CD8-positive, alpha-beta memory T cell (primary cell): Measurements from ENCODE around the gene ADIPOR2. TPM values are rescaled to one million over a fixed set of nuclear protein-coding genes. Genes with fewer than 3 reads are reported as not detected.

ENCODE experiments used
- CTCF ChIA-PET: fragments of 350-600 bp; sonication (Branson Sonifier 250); formaldehyde crosslinking; loops from one replicate; lab custom pipeline; 2021; ENCODE audit warnings: antibody characterized with exemption; lab: Charles Lee
- POLR2A ChIA-PET: fragments of 350-600 bp; sonication (Branson Sonifier 250); formaldehyde crosslinking; loops from one replicate; lab custom pipeline; 2021; ENCODE audit warnings: antibody characterized with exemption; lab: Charles Lee
- DNase-seq, 5 donors: peaks; one replicate each; pipeline versions ENCODE4 v3.0.0 to v3.0.0-alpha.2; 2020 to 2022; ENCODE audit warnings: mixed read lengths in 1 of 5
- H3K27ac ChIP-seq: one replicate; pipeline ENCODE4 v1.7.0; 2013; ENCODE audit warnings: low read depth, mild to moderate bottlenecking, low read length, moderate library complexity
- H3K27me3 ChIP-seq: 2 replicates; pipeline ENCODE4 v1.7.0; 2013; ENCODE audit warnings: low read length, mild to moderate bottlenecking; ENCODE audit not compliant: insufficient read depth, poor library complexity, severe bottlenecking
- H3K36me3 ChIP-seq: 2 replicates; pipeline ENCODE4 v1.7.0; 2013; ENCODE audit warnings: mild to moderate bottlenecking, low read length, moderate library complexity; ENCODE audit not compliant: insufficient read depth
- H3K4me1 ChIP-seq: 2 replicates; pipeline ENCODE4 v1.7.0; 2013; ENCODE audit warnings: mild to moderate bottlenecking, low read length, moderate library complexity; ENCODE audit not compliant: insufficient read depth
- H3K4me3 ChIP-seq: 2 replicates; pipeline ENCODE4 v1.7.0; 2013; ENCODE audit warnings: mild to moderate bottlenecking, low read length
- H3K9me3 ChIP-seq: 2 replicates; pipeline ENCODE4 v1.7.0; 2013; ENCODE audit warnings: mild to moderate bottlenecking, low read length
- H3K27ac Mint-ChIP-seq, 8 donors: one replicate each; pipeline ENCODE4 v1.8.0; 2020 to 2021; ENCODE audit warnings: mixed read lengths in 8 of 8, mild to moderate bottlenecking in 6 of 8, inconsistent platforms in 3 of 8, moderate library complexity in 3 of 8
- H3K27me3 Mint-ChIP-seq, 2 donors: one replicate each; pipeline ENCODE4 v1.8.0; 2020 to 2021; ENCODE audit warnings: mixed read lengths in 2 of 2, mild to moderate bottlenecking in 1 of 2, moderate library complexity in 1 of 2
- H3K36me3 Mint-ChIP-seq, 3 donors: one replicate each; pipeline ENCODE4 v1.8.0; 2020 to 2021; ENCODE audit warnings: mixed read lengths in 3 of 3, inconsistent platforms in 1 of 3, mild to moderate bottlenecking in 1 of 3
- H3K4me1 Mint-ChIP-seq, 3 donors: one replicate each; pipeline ENCODE4 v1.8.0; 2020 to 2021; ENCODE audit warnings: mixed read lengths in 3 of 3, inconsistent platforms in 1 of 3, mild to moderate bottlenecking in 1 of 3
- H3K4me3 Mint-ChIP-seq, 7 donors: one replicate each; pipeline ENCODE4 v1.8.0; 2020 to 2021; ENCODE audit warnings: mixed read lengths in 7 of 7, mild to moderate bottlenecking in 6 of 7, moderate library complexity in 4 of 7, inconsistent platforms in 2 of 7
- H3K9me3 Mint-ChIP-seq, 5 donors: one replicate each; pipeline ENCODE4 v1.8.0; 2020 to 2022; ENCODE audit warnings: mixed read lengths in 5 of 5, mild to moderate bottlenecking in 3 of 5, moderate library complexity in 2 of 5, inconsistent platforms in 1 of 5
- polyA plus RNA-seq: library from polyadenylated mRNA; unstranded; fragments of 300-500 nt; fragmentation: Illumina TruSeq; gene quantifications from one replicate; pipeline ENCODE4 v1.2.3, GENCODE V29; 2021
- total RNA-seq, 2 experiments: library from RNA; stranded (reverse); gene quantifications; one replicate each; pipeline ENCODE4 v1.2.3, GENCODE V29; 2021

The ADIPOR2 gene
- total and polyA plus RNA-seq, 3 experiments from 2014 or later: 2.4 to 63.9 (median 54.1) TPM

DNA sequence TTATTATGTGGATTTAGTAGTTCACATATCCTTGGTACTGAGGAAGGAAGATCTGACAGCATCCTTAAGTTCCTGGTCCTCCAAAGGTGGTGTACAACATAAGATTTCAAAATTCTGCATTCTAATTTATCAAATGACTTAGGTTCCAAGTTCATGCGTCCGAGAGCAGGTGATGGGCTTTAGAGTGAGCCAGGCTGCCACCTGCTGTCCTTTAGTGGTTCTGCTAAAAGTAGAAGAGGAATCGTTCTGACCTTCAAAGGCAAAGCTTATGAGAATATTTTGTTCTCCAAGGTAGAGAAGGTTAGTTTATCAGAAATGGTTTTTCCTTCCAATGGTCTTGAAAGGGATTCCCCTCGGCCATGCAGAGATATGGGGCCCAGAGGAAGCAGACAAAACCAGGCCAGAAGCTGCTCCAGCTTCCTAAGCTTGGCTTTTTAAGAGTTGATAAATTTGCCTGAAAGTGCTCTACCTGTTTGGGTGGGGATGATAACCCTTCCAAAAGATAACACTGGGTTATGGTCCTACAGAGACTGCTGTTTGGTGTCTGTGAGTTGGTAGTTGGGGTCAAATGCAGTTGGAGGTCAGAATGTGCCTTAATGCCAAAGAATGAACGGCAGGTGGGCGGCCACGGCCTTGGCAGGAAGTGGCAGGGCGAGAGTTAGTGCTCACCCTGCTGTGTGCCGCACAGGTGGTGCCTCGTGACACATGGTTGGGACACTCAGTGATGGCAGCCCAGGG lies 100.4 kb downstream of the ADIPOR2 start:
- Histone ChIP-seq H3K9me3 (no peaks in the 10 kb centered on the region), H3K27me3 (no peaks in the 10 kb centered on the region), H3K27ac (no peak overlapping the region), H3K4me3 (no peak overlapping the region), H3K36me3 (peaks cover 10% of the 10 kb centered on the region), H3K4me1 (peaks cover 15% of the 10 kb centered on the region)
- Mint-ChIP-seq H3K4me3 (peak overlapping the region in 6 of 7 donors; percentile 7 to 35 (median 20)), H3K36me3 (peaks cover 0 to 20% (median 0%) of the 10 kb centered on the region in 3 donors), H3K9me3 (no peaks in the 10 kb centered on the region), H3K4me1 (peaks cover 19 to 30% (median 23%) of the 10 kb centered on the region in 3 donors), H3K27me3 (no peaks in the 10 kb centered on the region), H3K27ac (peak overlapping the region; percentile 15 to 89 (median 60))
- ChIA-PET CTCF (interaction anchor here (0.7 to 12.9 kb wide), 25 partner anchors 9 to 499 kb away, joined by 3 to 346 read pairs (median 4); partner anchors contain the start of gene ADIPOR2), POLR2A (interaction anchor here (1.1 to 1.5 kb wide), 2 partner anchors 130 to 138 kb away, joined by 3 to 13 read pairs; no protein-coding TSS in a partner anchor)
- DNase-seq: peak; percentile 49 to 71 (median 56)

DNA sequence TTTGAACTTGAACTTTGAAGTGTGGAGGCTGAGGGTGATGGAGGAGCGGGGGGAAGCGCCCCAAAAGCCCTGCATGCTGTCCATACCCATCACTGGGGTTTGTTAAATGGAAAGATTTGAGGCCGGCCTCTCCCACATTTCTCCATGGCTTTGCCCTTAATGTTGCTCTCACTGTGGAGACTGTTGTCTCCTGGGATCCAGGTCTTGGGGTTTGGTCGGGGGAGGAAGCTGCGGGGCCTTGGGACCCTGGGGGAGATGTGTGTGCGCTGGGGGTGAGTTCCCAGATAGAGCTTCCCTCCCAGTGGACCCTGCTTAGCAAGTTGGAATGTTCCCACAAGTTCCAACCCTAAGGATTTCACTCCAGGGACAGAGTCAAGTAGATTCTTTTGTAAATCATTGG lies 101.5 kb downstream of the ADIPOR2 start:
- DNase-seq: peak in 1 of 5 donors; percentile 10
- no peaks in the 10 kb centered on the region for H3K9me3 ChIP-seq
- H3K27me3 ChIP-seq: no peaks in the 10 kb centered on the region
- Mint-ChIP-seq H3K27ac (peak overlapping the region in 3 of 8 donors; percentile 22 to 67 (median 51)), H3K9me3 (no peaks in the 10 kb centered on the region), H3K4me3 (no peak overlapping the region), H3K27me3 (no peaks in the 10 kb centered on the region), H3K36me3 (peaks cover 0 to 11% (median 0%) of the 10 kb centered on the region in 3 donors), H3K4me1 (peaks cover 19 to 30% (median 23%) of the 10 kb centered on the region in 3 donors)
- CTCF ChIA-PET: interaction anchor here (1.0 to 12.9 kb wide), 7 partner anchors 101 to 171 kb away, joined by 3 to 346 read pairs (median 6); partner anchors contain the start of gene ADIPOR2
- H3K36me3 ChIP-seq: no peaks in the 10 kb centered on the region
- POLR2A ChIA-PET: no interaction called here
- no peak overlapping the region for H3K27ac ChIP-seq
- H3K4me1 ChIP-seq: peaks cover 15% of the 10 kb centered on the region
- no peak overlapping the region for H3K4me3 ChIP-seq

DNA sequence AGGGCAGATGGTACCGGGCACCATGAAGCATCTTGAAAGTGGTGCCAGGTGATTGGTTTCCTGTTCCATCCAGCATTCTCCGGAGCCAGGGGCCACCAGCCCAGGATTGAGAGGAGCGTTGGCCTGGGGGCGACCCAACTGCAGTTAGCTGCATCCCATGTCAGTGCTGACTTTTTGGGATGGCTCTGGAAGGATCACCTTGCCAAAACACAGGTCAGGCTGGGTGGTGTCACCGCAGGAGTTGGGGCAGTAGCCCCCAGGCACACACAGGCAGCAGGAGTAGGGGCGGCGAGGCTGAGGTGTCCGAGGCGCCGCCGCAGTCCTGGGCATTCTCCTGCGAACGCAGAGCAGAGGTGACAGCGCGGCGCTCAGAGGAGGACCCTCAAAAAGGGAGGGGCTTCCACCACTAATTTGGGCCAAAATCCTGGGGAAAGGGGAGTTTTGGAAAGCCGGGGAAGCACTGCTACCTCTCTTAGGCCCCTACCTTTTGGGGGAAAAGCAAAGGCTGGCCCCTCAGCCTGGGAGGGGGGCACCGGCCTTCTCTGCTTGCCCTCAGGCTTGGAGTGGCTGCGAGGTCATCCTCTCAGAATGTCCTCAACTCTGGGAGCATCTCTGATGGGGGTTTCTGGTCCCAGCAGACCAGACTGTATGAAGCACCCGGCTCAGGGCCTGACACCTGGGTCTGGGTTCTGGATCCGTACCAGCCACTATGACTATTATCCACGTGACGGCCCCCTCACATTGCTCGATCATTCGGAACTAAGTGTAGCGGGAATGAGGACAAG lies 102.7 kb downstream of the ADIPOR2 start:
- no peaks in the 10 kb centered on the region for H3K27me3 Mint-ChIP-seq
- ChIA-PET CTCF (interaction anchor here (1.3 to 12.9 kb wide), 4 partner anchors 141 to 169 kb away, joined by 3 to 346 read pairs (median 110); no protein-coding TSS in a partner anchor), POLR2A (interaction anchor here (3.9 kb wide), 1 partner anchor 146 kb away, joined by 20 read pairs; no protein-coding TSS in a partner anchor)
- H3K27ac ChIP-seq: no peak overlapping the region
- no peak overlapping the region for H3K27ac Mint-ChIP-seq
- no peaks in the 10 kb centered on the region for H3K9me3 ChIP-seq
- peak in 1 of 5 donors; percentile 45 for DNase-seq
- H3K36me3 Mint-ChIP-seq: peaks cover 0 to 2% (median 0%) of the 10 kb centered on the region in 3 donors
- no peaks in the 10 kb centered on the region for H3K27me3 ChIP-seq
- peaks cover 15% of the 10 kb centered on the region for H3K4me1 ChIP-seq
- H3K9me3 Mint-ChIP-seq: no peaks in the 10 kb centered on the region
- peaks cover 19 to 30% (median 23%) of the 10 kb centered on the region in 3 donors for H3K4me1 Mint-ChIP-seq
- no peak overlapping the region for H3K4me3 ChIP-seq
- H3K36me3 ChIP-seq: no peaks in the 10 kb centered on the region
- no peak overlapping the region for H3K4me3 Mint-ChIP-seq

DNA sequence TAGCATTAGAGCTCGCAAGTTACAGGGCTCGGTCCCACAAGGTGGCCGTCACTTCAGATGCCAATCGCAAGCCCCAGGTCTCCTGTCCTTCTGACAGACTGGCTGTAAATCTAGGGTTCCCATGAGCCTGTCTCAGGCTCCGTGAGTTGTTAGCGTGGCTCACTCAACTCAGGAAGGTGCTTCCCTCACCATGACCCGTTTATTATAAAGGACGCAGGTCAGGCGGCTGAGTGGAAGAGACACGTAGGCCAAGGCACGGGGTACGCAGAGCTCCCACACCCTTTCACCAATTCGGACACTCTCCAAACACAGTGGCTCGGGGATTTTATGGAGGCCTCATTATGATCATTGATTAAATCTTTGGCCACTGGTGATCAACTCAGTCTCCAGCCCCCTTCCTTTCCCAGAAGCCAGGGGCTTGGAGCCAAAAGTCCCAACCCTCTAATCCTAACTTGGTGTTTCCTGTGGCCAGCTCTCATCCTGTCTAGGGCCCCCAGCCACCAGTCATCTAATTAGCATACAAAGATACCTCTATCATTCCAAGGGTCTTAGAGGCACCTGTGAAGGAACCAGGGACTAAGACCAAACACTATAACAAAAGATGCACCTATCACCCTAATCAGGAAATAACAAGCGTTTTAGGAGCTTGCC lies 103.7 kb downstream of the ADIPOR2 start:
- peaks cover 15% of the 10 kb centered on the region for H3K4me1 ChIP-seq

DNA sequence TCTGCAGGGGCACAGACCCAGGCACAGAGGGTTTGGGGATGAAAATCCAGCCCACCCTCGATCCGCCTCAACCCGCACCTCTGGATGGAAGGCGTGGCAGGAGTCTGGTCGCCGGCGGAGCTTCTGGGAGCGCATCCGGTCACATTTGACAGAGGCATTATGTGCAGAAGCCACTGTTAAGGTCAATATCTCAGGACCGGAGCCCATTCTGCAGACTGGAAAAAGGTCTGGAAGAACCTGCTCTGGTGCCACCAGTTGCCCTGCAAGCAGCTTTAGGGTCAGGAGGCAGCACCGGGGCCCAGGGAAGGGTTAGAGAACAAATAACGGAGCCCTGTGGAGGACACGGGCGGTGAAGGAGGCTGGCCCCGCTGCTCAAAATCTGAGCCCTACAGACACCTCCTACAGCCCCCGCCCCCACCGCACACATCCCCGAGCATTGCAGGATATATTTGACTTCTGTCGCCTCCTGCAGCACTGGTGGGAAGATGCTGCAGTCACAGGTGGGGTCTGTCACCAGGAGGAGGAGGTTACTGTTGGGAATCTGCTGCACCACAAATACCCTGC lies 104.4 kb downstream of the ADIPOR2 start:
- Mint-ChIP-seq H3K4me3 (peak overlapping the region; percentile 63 to 94 (median 91)), H3K4me1 (peaks cover 20 to 29% (median 23%) of the 10 kb centered on the region in 3 donors), H3K27ac (peak overlapping the region in 3 of 8 donors; percentile 29 to 76 (median 69)), H3K27me3 (no peaks in the 10 kb centered on the region), H3K9me3 (no peaks in the 10 kb centered on the region), H3K36me3 (peaks cover 0 to 2% (median 0%) of the 10 kb centered on the region in 3 donors)
- ChIA-PET POLR2A (interaction anchor here (0.6 to 3.9 kb wide), 2 partner anchors 120 to 144 kb away, joined by 3 to 20 read pairs; no protein-coding TSS in a partner anchor), CTCF (interaction anchor here (0.6 to 12.9 kb wide), 9 partner anchors 12 to 218 kb away, joined by 3 to 161 read pairs (median 4); no protein-coding TSS in a partner anchor)
- Histone ChIP-seq H3K27me3 (no peaks in the 10 kb centered on the region), H3K4me3 (no peak overlapping the region), H3K27ac (no peak overlapping the region), H3K36me3 (no peaks in the 10 kb centered on the region), H3K9me3 (no peaks in the 10 kb centered on the region), H3K4me1 (peaks cover 15% of the 10 kb centered on the region)
- DNase-seq: peak in 1 of 5 donors; percentile 41

More for the DNA sequence above, 103.7 kb downstream of the ADIPOR2 start:
- Histone ChIP-seq H3K27ac (no peak overlapping the region), H3K27me3 (no peaks in the 10 kb centered on the region), H3K36me3 (no peaks in the 10 kb centered on the region), H3K4me3 (no peak overlapping the region), H3K9me3 (no peaks in the 10 kb centered on the region)
- H3K27ac Mint-ChIP-seq: peak overlapping the region in 1 of 8 donors; percentile 56
- peak in 1 of 5 donors; percentile 38 for DNase-seq
- H3K27me3 Mint-ChIP-seq: no peaks in the 10 kb centered on the region
- ChIA-PET CTCF (interaction anchor here (1.1 to 12.9 kb wide), 5 partner anchors 17 to 159 kb away, joined by 3 to 161 read pairs (median 12); no protein-coding TSS in a partner anchor), POLR2A (interaction anchor here (3.9 kb wide), 1 partner anchor 145 kb away, joined by 20 read pairs; no protein-coding TSS in a partner anchor)
- peaks cover 20 to 30% (median 23%) of the 10 kb centered on the region in 3 donors for H3K4me1 Mint-ChIP-seq
- peaks cover 0 to 2% (median 0%) of the 10 kb centered on the region in 3 donors for H3K36me3 Mint-ChIP-seq
- peak overlapping the region in 1 of 7 donors; percentile 34 for H3K4me3 Mint-ChIP-seq
- no peaks in the 10 kb centered on the region for H3K9me3 Mint-ChIP-seq

DNA sequence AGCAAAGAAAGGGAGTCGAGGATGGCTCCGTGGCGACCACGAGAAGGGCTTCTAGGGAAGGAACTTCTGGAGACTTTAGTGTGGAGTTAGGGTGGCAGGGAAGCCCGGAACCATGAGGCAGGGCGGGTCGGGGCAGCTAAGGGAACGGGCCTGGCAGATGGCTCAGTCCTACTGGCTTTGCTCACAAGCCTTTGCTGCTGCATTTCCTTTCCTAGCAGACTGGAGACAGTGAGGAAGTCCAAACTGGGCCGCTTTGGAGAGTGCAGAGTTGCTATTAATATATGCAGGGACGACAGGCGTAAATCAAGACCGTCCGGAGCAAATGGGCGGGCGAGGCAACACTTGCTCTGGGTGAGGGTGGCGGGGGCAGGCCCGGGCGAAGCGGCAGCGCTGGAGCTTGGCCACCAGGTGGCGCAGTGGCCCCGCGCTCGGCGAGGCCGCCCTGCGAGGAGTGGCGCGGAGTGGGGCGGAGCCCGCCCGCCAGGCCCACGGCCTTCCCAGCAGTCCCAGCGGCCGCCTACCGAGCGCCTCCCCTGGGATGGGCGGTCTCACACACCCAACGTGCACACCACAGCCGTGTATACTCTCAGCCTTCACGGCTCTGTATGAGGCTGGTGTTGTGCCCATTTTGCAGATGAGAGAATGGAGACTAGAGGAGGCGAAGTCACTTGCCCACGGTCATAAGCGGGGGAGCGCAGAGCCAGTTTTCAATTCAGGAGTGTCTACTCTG lies 105.1 kb downstream of the ADIPOR2 start:
- Histone ChIP-seq H3K4me1 (peaks cover 15% of the 10 kb centered on the region), H3K27me3 (no peaks in the 10 kb centered on the region), H3K9me3 (no peaks in the 10 kb centered on the region), H3K27ac (peak overlapping the region; percentile 69), H3K36me3 (no peaks in the 10 kb centered on the region), H3K4me3 (peak overlapping the region; percentile 88)
- Mint-ChIP-seq H3K9me3 (no peaks in the 10 kb centered on the region), H3K27me3 (no peaks in the 10 kb centered on the region), H3K27ac (peak overlapping the region; percentile 76 to 96 (median 88)), H3K36me3 (peaks cover 0 to 2% (median 0%) of the 10 kb centered on the region in 3 donors), H3K4me1 (peaks cover 17 to 22% (median 18%) of the 10 kb centered on the region in 3 donors), H3K4me3 (peak overlapping the region; percentile 90 to 94 (median 92))
- CTCF ChIA-PET: interaction anchor here (0.6 to 12.9 kb wide), 9 partner anchors 13 to 217 kb away, joined by 3 to 161 read pairs (median 4); no protein-coding TSS in a partner anchor
- POLR2A ChIA-PET: interaction anchor here (0.6 to 3.9 kb wide), 2 partner anchors 120 to 144 kb away, joined by 3 to 20 read pairs; no protein-coding TSS in a partner anchor
- peak; percentile 90 to 94 (median 92) for DNase-seq
